Coronary artery (tissue), 2 donors: ENCODE results near the gene NTNG2.

ENCODE experiments used
- DNase-seq: peaks from one replicate; pipeline ENCODE4 v3.0.0-alpha.2; 2017; ENCODE audit warnings: low spot score
- H3K27ac ChIP-seq, 2 donors: fragments of 200-600 bp; sonication (generic); one replicate each; pipeline ENCODE4 v1.5.1; 2016 to 2019
- H3K4me3 ChIP-seq: fragments of 200-600 bp; sonication (generic); 2 replicates; pipeline ENCODE4 v1.5.1; 2016; ENCODE audit warnings: mild to moderate bottlenecking, moderate library complexity
- CTCF ChIP-seq: fragments of 200-600 bp; sonication (generic); IDR thresholded peaks from one replicate; pipeline ENCODE4 v1.5.1; 2019; ENCODE audit warnings: antibody characterized with exemption

Gene NTNG2

GRCh38 chr9:132240841-132241482 lies 79.1 kb downstream of the NTNG2 start:
- peak overlapping the region; percentile 94 for H3K4me3 ChIP-seq
- H3K27ac ChIP-seq = peak overlapping the region; percentile 24 to 71
- peak; percentile 98 for DNase-seq
- no peak for TF ChIP-seq CTCF

- Histone ChIP-seq H3K4me3 (peak overlapping the region; percentile 94), H3K27ac (peak overlapping the region; percentile 24 to 71)
- no peak for TF ChIP-seq CTCF
- DNase-seq = no peak
These were observed 79.6 kb downstream of the NTNG2 start for GRCh38 chr9:132241483-132241839.

DNA sequence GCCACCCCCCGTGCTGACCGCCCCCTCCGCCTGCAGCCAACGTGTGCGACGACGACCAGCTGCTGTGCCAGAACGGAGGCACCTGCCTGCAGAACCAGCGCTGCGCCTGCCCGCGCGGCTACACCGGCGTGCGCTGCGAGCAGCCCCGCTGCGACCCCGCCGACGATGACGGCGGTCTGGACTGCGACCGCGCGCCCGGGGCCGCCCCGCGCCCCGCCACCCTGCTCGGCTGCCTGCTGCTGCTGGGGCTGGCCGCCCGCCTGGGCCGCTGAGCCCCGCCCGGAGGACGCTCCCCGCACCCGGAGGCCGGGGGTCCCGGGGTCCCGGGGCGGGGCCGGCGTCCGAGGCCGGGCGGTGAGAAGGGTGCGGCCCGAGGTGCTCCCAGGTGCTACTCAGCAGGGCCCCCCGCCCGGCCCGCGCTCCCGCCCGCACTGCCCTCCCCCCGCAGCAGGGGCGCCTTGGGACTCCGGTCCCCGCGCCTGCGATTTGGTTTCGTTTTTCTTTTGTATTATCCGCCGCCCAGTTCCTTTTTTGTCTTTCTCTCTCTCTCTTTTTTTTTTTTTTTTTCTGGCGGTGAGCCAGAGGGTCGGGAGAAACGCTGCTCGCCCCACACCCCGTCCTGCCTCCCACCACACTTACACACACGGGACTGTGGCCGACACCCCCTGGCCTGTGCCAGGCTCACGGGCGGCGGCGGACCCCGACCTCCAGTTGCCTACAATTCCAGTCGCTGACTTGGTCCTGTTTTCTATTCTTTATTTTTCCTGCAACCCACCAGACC lies 80.2 kb downstream of the NTNG2 start:
- Histone ChIP-seq H3K27ac (peak overlapping the region; percentile 24 to 71), H3K4me3 (peak overlapping the region; percentile 94)
- TF ChIP-seq CTCF = no peak
- DNase-seq = peak; percentile 74

DNA sequence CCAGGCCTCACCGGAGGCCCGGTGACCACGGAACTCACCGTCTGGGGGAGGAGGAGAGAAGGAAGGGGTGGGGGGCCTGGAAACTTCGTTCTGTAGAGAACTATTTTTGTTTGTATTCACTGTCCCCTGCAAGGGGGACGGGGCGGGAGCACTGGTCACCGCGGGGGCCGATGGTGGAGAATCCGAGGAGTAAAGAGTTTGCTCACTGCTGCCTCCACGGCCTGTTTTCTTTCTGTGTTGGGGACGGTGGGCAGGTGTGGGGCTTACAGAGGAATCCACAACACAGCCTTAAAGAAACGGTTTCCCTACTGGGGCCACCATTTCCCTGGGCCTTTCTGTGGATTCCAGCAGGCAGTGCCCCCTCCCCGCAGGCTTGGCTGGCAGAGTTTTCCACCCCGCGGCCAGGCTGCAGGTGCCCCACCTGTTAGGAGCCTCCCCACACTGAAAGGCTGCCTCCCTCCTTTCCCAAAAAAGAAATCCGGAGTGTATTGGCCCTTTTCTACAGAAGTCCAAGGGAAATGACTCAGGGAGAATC lies 80.8 kb downstream of the NTNG2 start:
- TF ChIP-seq CTCF = no peak
- peak; percentile 73 for DNase-seq
- Histone ChIP-seq H3K4me3 (peak overlapping the region; percentile 94), H3K27ac (peak overlapping the region; percentile 24 to 71)

GRCh38 chr9:132243156-132244074 lies 81.6 kb downstream of the NTNG2 start:
- TF ChIP-seq CTCF = no peak
- DNase-seq = no peak
- Histone ChIP-seq H3K4me3 (no peak overlapping the region), H3K27ac (peak overlapping the region in 1 of 2 donors; percentile 77)

- no peak for DNase-seq
- no peak overlapping the region for H3K4me3 ChIP-seq
- no peak for TF ChIP-seq CTCF
- H3K27ac ChIP-seq = peak overlapping the region; percentile 45 to 77
These were observed 83.0 kb downstream of the NTNG2 start for GRCh38 chr9:132244582-132245455.
